Liver (tissue), 9 donors: ENCODE measurements around the gene FZD7. TPM values are rescaled to one million over a fixed set of nuclear protein-coding genes. Genes with fewer than 3 reads are reported as not detected.

Source experiments
- DNase-seq: peaks from one replicate; pipeline ENCODE4 v3.0.0-alpha.2; 2017; ENCODE audit warnings: low spot score
- H3K27ac ChIP-seq, 2 donors: one replicate each; pipeline ENCODE4 v1.7.0; 2013; ENCODE audit warnings: inconsistent platforms in 2 of 2, low read length in 2 of 2, control low read depth in 1 of 2, low read depth in 1 of 2, mild to moderate bottlenecking in 1 of 2
- H3K27me3 ChIP-seq, 4 donors: one replicate each; pipeline versions ENCODE4 v1.6.1 to v1.7.0; 2013; ENCODE audit warnings: low read length in 3 of 4, inconsistent platforms in 1 of 4, mild to moderate bottlenecking in 1 of 4, moderate library complexity in 1 of 4; ENCODE audit not compliant: control insufficient read depth in 4 of 4, insufficient read depth in 4 of 4
- H3K36me3 ChIP-seq, 4 donors: one replicate each; pipeline versions ENCODE4 v1.6.1 to v1.7.0; 2013; ENCODE audit warnings: low read length in 3 of 4, mild to moderate bottlenecking in 3 of 4, low read depth in 1 of 4, moderate library complexity in 1 of 4; ENCODE audit not compliant: control insufficient read depth in 4 of 4, insufficient read depth in 3 of 4
- H3K4me1 ChIP-seq, 4 donors: one replicate each; pipeline versions ENCODE4 v1.6.1 to v1.7.0; 2013; ENCODE audit warnings: low read length in 3 of 4, mild to moderate bottlenecking in 3 of 4, moderate library complexity in 1 of 4; ENCODE audit not compliant: control insufficient read depth in 4 of 4, insufficient read depth in 4 of 4
- H3K4me3 ChIP-seq, 3 donors: one replicate each; pipeline versions ENCODE4 v1.6.1 to v1.7.0; 2013; ENCODE audit warnings: low read length in 3 of 3, control low read depth in 1 of 3, low read depth in 1 of 3, mild to moderate bottlenecking in 1 of 3
- H3K9ac ChIP-seq, 2 donors: one replicate each; pipeline ENCODE4 v1.7.0; 2013; ENCODE audit warnings: low read length in 2 of 2, mild to moderate bottlenecking in 2 of 2, moderate library complexity in 2 of 2, control low read depth in 1 of 2, low read depth in 1 of 2
- H3K9me3 ChIP-seq, 4 donors: one replicate each; pipeline versions ENCODE4 v1.6.1 to v1.7.0; 2013; ENCODE audit warnings: low read length in 3 of 4; ENCODE audit not compliant: control insufficient read depth in 4 of 4
- EGR1 ChIP-seq, 2 donors: IDR thresholded peaks; 2 replicates each; pipeline ENCODE4 v1.6.1; 2016 to 2018; ENCODE audit warnings: antibody characterized with exemption in 2 of 2, low read depth in 2 of 2
- FOXA1 ChIP-seq: IDR thresholded peaks from 2 replicates; pipeline ENCODE4 v1.6.1; 2016; ENCODE audit warnings: antibody characterized with exemption
- FOXA2 ChIP-seq: IDR thresholded peaks from 2 replicates; pipeline ENCODE4 v1.6.1; 2016; ENCODE audit warnings: antibody characterized with exemption
- GABPA ChIP-seq, 2 donors: IDR thresholded peaks in 1 of 2; conservative IDR thresholded peaks in 1 of 2; 2 replicates each; pipeline ENCODE4 v1.6.1; 2016; ENCODE audit warnings: antibody characterized with exemption in 2 of 2, mild to moderate bottlenecking in 1 of 2, moderate library complexity in 1 of 2
- HNF4A ChIP-seq, 2 donors: conservative IDR thresholded peaks; 2 replicates each; pipeline ENCODE4 v1.6.1; 2016; ENCODE audit warnings: antibody characterized with exemption in 2 of 2, mild to moderate bottlenecking in 2 of 2
- HNF4G ChIP-seq: IDR thresholded peaks from 2 replicates; pipeline ENCODE4 v1.6.1; 2016; ENCODE audit warnings: antibody characterized with exemption
- JUND ChIP-seq, 2 donors: IDR thresholded peaks; 2 replicates each; pipeline ENCODE4 v1.6.1; 2016; ENCODE audit warnings: antibody characterized with exemption in 2 of 2
- NR2F2 ChIP-seq: IDR thresholded peaks from 2 replicates; pipeline ENCODE4 v1.6.1; 2016; ENCODE audit warnings: antibody characterized with exemption
- RAD21 ChIP-seq, 2 donors: IDR thresholded peaks; 2 replicates each; pipeline ENCODE4 v1.6.1; 2016; ENCODE audit warnings: antibody characterized with exemption in 2 of 2, mild to moderate bottlenecking in 2 of 2
- RXRA ChIP-seq, 2 donors: IDR thresholded peaks; 2 replicates each; pipeline ENCODE4 v1.6.1; 2017 to 2018; ENCODE audit warnings: antibody characterized with exemption in 2 of 2, mild to moderate bottlenecking in 1 of 2
- SP1 ChIP-seq: IDR thresholded peaks from 2 replicates; pipeline ENCODE4 v1.6.1; 2018; ENCODE audit warnings: antibody characterized with exemption, mild to moderate bottlenecking
- TAF1 ChIP-seq: conservative IDR thresholded peaks from 2 replicates; pipeline ENCODE4 v1.6.1; 2016; ENCODE audit warnings: antibody characterized with exemption, mild to moderate bottlenecking
- YY1 ChIP-seq: IDR thresholded peaks from 2 replicates; pipeline ENCODE4 v1.6.1; 2016; ENCODE audit warnings: antibody characterized with exemption, mild to moderate bottlenecking
- WGBS: extraction: QIAGEN DNeasy Blood & Tissue Kit; methylation state at CpG from one replicate; pipeline ENCODE4 v1.1.7; 2013; 5-methylcytosine and 5-hydroxymethylcytosine counted together
- polyA plus RNA-seq, 2 donors: library from polyadenylated mRNA; stranded (reverse) in 1 of 2; unstranded in 1 of 2; fragments of 200-250 nt in 1 of 2; fragments of >200 nt in 1 of 2; fragmentation: Nextera tagmentation in 1 of 2; extraction: Ambion mirVana in 1 of 2; gene quantifications; one replicate each; pipeline versions ENCODE4 v1.2.1 to v1.2.3, GENCODE V29; 2013 to 2015
- total RNA-seq, 2 donors: library from RNA; depleted of rRNA; stranded (reverse); fragments of >200 nt; gene quantifications; one replicate each; pipeline ENCODE4 v1.2.3, GENCODE V29; 2014
- TF ChIP-seq, protein P1 (sequence below): IDR thresholded peaks from 2 replicates; pipeline ENCODE4 v1.6.1; 2016; ENCODE audit warnings: antibody characterized with exemption
- TF ChIP-seq, protein P2 (sequence below): IDR thresholded peaks from 2 replicates; pipeline ENCODE4 v1.6.1; 2016; ENCODE audit warnings: antibody characterized with exemption
- TF ChIP-seq, protein P3 (sequence below): IDR thresholded peaks from 2 replicates; pipeline ENCODE4 v1.6.1; 2016; ENCODE audit warnings: antibody characterized with exemption, mild to moderate bottlenecking
- TF ChIP-seq, protein P4 (sequence below): fragments of 150-350 bp; IDR thresholded peaks from 2 replicates; pipeline ENCODE4 v1.5.1; 2017; ENCODE audit warnings: improper control_type of control experiment, low read depth, low read length; ENCODE audit not compliant: missing input control
- TF ChIP-seq, protein P5 (sequence below): IDR thresholded peaks from 2 replicates; pipeline ENCODE4 v1.6.1; 2016; ENCODE audit warnings: antibody characterized with exemption
- donor health status: healthy.
- donor health status: healthy.
- donor health status: healthy.
- donor health status: healthy.
- donor health status: healthy.

Gene FZD7
- total and polyA plus RNA-seq, 4 donors: 0.21 to 1.5 (median 0.92) TPM

DNA sequence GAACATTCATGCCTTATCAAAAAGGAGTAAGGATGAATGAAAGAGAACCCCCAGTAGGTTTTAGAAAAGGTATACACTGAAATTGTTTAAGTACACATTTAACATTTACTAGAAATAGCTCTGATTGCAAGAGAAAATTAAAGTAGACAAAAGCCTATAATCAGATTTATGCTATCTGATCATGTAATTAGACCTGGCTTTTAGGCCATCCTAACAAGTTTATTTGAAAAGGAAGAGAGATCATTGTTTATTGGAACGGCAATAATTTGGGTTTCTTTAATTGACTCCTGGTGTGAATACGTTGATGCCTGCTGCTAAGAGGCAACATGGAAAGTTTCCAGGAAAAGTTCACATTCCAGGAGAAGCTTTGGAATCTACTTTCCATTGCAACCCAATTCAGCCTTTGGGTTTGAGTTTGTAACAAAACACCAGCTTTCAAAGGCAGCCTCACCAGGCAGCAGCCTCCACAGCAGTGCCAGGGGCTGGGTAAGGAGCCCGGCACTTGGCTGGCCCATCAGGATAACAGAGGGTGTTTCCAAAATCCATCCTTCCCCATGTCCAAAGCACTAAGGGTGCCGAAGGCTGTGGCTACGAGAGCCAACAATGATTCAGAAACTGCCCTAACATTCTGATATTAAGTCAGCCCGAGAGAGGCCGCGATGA, 18.0 kb downstream of the FZD7 start:
- 76% methylated on average over 8 of the region's 8 CpGs for WGBS
- Histone ChIP-seq H3K4me3 (no peak overlapping the region), H3K27ac (no peak overlapping the region), H3K27me3 (peaks cover 0 to 3% (median 2%) of the 10 kb centered on the region in 4 donors), H3K36me3 (no peaks in the 10 kb centered on the region), H3K9me3 (no peaks in the 10 kb centered on the region), H3K4me1 (no peaks in the 10 kb centered on the region), H3K9ac (no peak overlapping the region)
- TF ChIP-seq RXRA (IDR thresholded peaks at IDR 0.05) (no peak), FOXA1 (no peak), EGR1 (IDR thresholded peaks at IDR 0.05; ENCODE audit: low read depth in 2 of 2) (no peak), FOXA2 (no peak)
- TF ChIP-seq, protein P1, sequence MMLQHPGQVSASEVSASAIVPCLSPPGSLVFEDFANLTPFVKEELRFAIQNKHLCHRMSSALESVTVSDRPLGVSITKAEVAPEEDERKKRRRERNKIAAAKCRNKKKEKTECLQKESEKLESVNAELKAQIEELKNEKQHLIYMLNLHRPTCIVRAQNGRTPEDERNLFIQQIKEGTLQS: no peak
- DNase-seq: no peak

DNA sequence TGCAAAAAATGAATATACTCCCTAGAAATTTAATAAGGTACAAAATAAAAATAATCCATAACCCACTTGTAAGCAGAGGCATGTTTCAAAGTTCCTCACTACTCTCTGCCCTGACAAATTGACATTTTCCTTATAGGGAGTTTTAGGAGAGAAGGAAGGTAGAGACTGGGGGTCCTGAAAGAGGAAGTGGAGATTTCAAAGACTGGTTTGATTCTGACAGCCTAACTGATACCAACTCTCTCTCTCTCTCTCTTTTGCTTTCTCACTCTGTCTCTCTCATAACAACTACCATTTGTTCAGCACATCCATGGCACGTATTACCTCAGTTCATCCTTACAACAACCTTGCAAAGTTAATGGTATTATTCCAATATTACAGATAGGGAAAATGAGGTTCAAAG, 18.6 kb downstream of the FZD7 start:
- Histone ChIP-seq H3K4me3 (no peak overlapping the region), H3K4me1 (no peaks in the 10 kb centered on the region), H3K9me3 (no peaks in the 10 kb centered on the region), H3K9ac (no peak overlapping the region), H3K27ac (no peak overlapping the region), H3K27me3 (peaks cover 0 to 3% (median 2%) of the 10 kb centered on the region in 4 donors), H3K36me3 (no peaks in the 10 kb centered on the region)
- DNase-seq: no peak
- 94% methylated on average over 1 of the region's 1 CpG for WGBS
- no peak for TF ChIP-seq SP1
- TF ChIP-seq JUND (IDR thresholded peaks at IDR 0.05): no peak
- no peak for TF ChIP-seq TAF1
- no peak for TF ChIP-seq FOXA2
- TF ChIP-seq, protein P2, sequence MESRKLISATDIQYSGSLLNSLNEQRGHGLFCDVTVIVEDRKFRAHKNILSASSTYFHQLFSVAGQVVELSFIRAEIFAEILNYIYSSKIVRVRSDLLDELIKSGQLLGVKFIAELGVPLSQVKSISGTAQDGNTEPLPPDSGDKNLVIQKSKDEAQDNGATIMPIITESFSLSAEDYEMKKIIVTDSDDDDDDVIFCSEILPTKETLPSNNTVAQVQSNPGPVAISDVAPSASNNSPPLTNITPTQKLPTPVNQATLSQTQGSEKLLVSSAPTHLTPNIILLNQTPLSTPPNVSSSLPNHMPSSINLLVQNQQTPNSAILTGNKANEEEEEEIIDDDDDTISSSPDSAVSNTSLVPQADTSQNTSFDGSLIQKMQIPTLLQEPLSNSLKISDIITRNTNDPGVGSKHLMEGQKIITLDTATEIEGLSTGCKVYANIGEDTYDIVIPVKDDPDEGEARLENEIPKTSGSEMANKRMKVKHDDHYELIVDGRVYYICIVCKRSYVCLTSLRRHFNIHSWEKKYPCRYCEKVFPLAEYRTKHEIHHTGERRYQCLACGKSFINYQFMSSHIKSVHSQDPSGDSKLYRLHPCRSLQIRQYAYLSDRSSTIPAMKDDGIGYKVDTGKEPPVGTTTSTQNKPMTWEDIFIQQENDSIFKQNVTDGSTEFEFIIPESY: no peak
- no peak for TF ChIP-seq GABPA (IDR thresholded peaks at IDR 0.05 in 1 of 2, conservative IDR thresholded peaks at IDR 0.05 in 1 of 2)
- TF ChIP-seq FOXA1: no peak
- TF ChIP-seq, protein P1: no peak
- TF ChIP-seq RAD21 (IDR thresholded peaks at IDR 0.05): no peak
- no peak for TF ChIP-seq HNF4A (conservative IDR thresholded peaks at IDR 0.05)
- TF ChIP-seq, protein P3, sequence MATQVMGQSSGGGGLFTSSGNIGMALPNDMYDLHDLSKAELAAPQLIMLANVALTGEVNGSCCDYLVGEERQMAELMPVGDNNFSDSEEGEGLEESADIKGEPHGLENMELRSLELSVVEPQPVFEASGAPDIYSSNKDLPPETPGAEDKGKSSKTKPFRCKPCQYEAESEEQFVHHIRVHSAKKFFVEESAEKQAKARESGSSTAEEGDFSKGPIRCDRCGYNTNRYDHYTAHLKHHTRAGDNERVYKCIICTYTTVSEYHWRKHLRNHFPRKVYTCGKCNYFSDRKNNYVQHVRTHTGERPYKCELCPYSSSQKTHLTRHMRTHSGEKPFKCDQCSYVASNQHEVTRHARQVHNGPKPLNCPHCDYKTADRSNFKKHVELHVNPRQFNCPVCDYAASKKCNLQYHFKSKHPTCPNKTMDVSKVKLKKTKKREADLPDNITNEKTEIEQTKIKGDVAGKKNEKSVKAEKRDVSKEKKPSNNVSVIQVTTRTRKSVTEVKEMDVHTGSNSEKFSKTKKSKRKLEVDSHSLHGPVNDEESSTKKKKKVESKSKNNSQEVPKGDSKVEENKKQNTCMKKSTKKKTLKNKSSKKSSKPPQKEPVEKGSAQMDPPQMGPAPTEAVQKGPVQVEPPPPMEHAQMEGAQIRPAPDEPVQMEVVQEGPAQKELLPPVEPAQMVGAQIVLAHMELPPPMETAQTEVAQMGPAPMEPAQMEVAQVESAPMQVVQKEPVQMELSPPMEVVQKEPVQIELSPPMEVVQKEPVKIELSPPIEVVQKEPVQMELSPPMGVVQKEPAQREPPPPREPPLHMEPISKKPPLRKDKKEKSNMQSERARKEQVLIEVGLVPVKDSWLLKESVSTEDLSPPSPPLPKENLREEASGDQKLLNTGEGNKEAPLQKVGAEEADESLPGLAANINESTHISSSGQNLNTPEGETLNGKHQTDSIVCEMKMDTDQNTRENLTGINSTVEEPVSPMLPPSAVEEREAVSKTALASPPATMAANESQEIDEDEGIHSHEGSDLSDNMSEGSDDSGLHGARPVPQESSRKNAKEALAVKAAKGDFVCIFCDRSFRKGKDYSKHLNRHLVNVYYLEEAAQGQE: no peak
- TF ChIP-seq EGR1 (IDR thresholded peaks at IDR 0.05; ENCODE audit: low read depth in 2 of 2): no peak
- no peak for TF ChIP-seq RXRA (IDR thresholded peaks at IDR 0.05)
- TF ChIP-seq, protein P4, sequence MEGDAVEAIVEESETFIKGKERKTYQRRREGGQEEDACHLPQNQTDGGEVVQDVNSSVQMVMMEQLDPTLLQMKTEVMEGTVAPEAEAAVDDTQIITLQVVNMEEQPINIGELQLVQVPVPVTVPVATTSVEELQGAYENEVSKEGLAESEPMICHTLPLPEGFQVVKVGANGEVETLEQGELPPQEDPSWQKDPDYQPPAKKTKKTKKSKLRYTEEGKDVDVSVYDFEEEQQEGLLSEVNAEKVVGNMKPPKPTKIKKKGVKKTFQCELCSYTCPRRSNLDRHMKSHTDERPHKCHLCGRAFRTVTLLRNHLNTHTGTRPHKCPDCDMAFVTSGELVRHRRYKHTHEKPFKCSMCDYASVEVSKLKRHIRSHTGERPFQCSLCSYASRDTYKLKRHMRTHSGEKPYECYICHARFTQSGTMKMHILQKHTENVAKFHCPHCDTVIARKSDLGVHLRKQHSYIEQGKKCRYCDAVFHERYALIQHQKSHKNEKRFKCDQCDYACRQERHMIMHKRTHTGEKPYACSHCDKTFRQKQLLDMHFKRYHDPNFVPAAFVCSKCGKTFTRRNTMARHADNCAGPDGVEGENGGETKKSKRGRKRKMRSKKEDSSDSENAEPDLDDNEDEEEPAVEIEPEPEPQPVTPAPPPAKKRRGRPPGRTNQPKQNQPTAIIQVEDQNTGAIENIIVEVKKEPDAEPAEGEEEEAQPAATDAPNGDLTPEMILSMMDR: no peak
- no peak for TF ChIP-seq NR2F2
- no peak for TF ChIP-seq YY1
- TF ChIP-seq, protein P5, sequence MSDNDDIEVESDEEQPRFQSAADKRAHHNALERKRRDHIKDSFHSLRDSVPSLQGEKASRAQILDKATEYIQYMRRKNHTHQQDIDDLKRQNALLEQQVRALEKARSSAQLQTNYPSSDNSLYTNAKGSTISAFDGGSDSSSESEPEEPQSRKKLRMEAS: no peak
- no peak for TF ChIP-seq HNF4G
